HG03135 (cell line): ENCODE data around the gene ZNF74.
"Not testable (repeated sequence)": the region's sequence is repeated elsewhere in the genome, so short reads cannot be mapped to it uniquely, and the experiment has no call there.

ENCODE experiments used
- ATAC-seq: cut with Tn5 transposase; IDR thresholded peaks from one replicate; pipeline ENCODE4 v1.9.1; 2021; ENCODE audit warnings: mild to moderate bottlenecking, moderate library complexity; ENCODE audit not compliant: unreplicated experiment

Gene ZNF74

GRCh38 chr22:20399866-20400605, 6.1 kb downstream of the ZNF74 start:
- ATAC-seq, result no peak

GRCh38 chr22:20400606-20401375, 6.8 kb downstream of the ZNF74 start:
- no peak for ATAC-seq

- no peak for ATAC-seq
These were observed 7.5 kb downstream of the ZNF74 start for GRCh38 chr22:20401376-20402014.

GRCh38 chr22:20402960-20403778, 9.2 kb downstream of the ZNF74 start:
- ATAC-seq, result no peak

GRCh38 chr22:20403779-20404140, 9.8 kb downstream of the ZNF74 start:
- no peak for ATAC-seq

GRCh38 chr22:20404881-20405280, 10.9 kb downstream of the ZNF74 start:
- no peak for ATAC-seq

- no peak for ATAC-seq
These were observed 11.5 kb downstream of the ZNF74 start for GRCh38 chr22:20405291-20405930.

- no peak for ATAC-seq
These were observed 12.2 kb downstream of the ZNF74 start for GRCh38 chr22:20405931-20406685.

GRCh38 chr22:20406686-20407408, 12.9 kb downstream of the ZNF74 start:
- no peak for ATAC-seq

GRCh38 chr22:20407829-20408228, 13.9 kb downstream of the ZNF74 start:
- ATAC-seq, result no peak

GRCh38 chr22:20408891-20409290, 14.9 kb downstream of the ZNF74 start:
- no peak for ATAC-seq

GRCh38 chr22:20409385-20409784, 15.4 kb downstream of the ZNF74 start:
- ATAC-seq, result not testable (repeated sequence)

- no peak for ATAC-seq
These were observed 18.7 kb downstream of the ZNF74 start for GRCh38 chr22:20412474-20413216.

GRCh38 chr22:20413217-20414058, 19.5 kb downstream of the ZNF74 start:
- no peak for ATAC-seq

- no peak for ATAC-seq
These were observed 20.1 kb downstream of the ZNF74 start for GRCh38 chr22:20414059-20414440.

GRCh38 chr22:20414450-20414849, 20.5 kb downstream of the ZNF74 start:
- ATAC-seq, result no peak

GRCh38 chr22:20415241-20415640, 21.3 kb downstream of the ZNF74 start:
- not testable (repeated sequence) for ATAC-seq

- ATAC-seq, result not testable (repeated sequence)
These were observed 21.7 kb downstream of the ZNF74 start for GRCh38 chr22:20415699-20416098.
